SKM-1 treated with dmso at 0.1 percent for 144 hours (cell line): ENCODE data around the gene TNIK.
"Not testable (repeated sequence)": the region's sequence is repeated elsewhere in the genome, so short reads cannot be mapped to it uniquely, and the experiment has no call there.

Experiments used
- DNase-seq: peaks from one replicate; lab custom pipeline; 2025; ENCODE audit not compliant: unreplicated experiment; lab: John Stamatoyannopoulos, UW

TNIK gene

DNA sequence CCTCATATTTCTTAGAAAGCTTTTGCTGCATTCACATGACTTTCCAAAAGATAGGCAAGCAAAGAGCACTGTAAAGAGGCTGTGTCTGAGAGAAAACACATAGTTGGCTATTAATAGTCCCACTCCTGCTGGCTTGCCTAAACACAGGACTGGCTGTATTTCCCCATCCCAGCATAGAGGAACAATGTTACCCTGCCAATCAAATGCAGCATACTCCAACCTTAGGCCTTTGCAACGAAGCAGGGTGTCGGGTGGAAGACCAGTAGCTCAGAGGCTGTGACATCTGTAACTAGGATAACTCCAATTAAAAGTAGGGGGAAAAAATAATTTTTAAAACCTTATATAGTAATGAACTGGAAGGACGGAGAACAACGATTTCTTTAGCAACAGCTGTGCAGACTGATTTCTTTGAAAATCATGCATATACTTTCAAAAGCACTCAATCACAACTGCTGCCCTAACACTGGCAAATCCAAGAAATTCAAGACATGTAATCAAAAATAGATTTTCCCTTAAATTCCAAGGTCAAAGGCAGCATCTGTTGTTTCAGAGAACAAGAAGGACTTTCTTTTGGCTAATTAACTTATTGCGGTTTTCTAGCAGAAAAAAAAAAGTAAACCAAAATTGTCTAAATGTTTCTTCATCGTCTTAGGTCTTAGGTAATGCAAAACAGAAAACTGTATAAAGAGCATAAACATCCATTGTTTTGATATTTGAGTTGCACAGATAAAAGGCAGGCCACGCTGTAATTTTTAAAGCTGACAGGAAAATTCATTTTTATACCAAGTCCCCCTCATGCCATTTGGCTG lies 139.3 kb downstream of the TNIK start:
- no peak for DNase-seq

DNA sequence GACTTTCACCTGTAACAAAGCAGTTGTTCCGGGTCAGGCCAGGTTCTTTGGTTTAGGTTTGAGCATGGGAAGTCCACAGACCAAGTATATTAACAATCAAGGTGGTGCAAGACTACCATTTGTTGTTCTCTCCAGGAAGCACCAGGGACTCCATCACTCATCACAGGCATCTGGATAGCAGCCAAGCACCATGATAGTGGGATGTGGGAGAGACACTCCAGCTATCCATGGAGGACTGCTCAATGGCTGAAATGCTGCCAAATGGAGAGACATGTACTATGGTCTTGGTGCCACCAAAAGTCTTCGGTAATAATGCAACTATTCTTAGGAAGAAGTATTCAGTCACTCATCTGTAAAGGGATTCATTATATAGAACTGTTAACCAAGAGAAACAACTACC lies 143.0 kb downstream of the TNIK start:
- no peak for DNase-seq

DNA sequence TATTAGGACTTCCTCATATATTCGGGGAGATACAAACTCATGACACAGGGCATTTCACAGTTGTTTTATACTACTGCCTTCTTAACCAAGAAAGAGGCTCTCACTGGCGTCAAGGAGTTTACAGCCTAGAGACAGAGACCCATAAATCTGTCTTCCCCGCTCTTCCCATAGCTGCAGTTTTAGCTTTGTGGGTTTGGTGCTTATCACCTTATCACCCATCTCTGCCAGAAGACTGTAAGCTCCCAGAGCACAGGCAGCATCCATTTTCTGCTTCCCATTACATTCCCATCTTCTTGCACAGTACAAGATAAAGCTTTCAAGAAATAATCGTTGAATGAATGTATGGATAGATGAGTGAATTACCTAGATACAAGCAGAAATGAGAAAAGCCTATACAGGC lies 144.3 kb downstream of the TNIK start:
- DNase-seq = no peak

DNA sequence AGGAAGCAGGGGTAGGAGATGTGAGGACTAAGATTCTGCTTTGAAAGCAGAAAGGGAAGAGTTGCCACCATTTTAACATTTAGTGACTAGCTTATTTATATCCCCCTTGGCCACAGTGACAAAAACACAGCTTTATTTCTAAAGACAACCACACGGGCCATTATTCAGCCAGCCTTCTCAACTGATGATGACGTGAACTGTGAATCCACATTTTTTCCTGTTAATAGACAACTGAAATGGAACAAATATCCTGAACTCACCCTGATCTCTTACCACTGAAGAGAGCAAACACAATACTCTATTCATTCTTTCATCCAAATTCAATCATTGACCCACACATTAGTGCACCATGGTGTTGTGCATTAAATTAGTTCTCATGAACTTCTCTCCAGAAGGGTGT lies 145.1 kb downstream of the TNIK start:
- DNase-seq = no peak

DNA sequence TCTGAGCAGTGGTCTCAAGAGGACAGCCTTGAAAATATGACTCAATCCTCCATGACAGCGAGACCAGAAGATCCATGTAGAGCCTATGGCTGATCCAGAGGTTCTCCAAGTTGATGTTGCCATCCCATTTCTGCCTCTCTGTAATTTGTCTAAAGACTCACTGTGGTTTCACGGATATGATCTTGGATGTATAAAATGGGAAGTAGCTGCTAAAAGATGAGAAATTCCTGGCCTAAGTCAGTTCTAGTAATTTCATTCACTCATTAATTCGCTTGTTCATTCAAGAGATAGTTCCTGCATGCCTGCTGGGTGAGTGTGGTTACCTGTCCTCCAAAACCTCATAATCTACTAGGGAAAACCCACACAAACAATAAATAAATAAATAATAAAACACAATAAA lies 145.9 kb downstream of the TNIK start:
- no peak for DNase-seq

DNA sequence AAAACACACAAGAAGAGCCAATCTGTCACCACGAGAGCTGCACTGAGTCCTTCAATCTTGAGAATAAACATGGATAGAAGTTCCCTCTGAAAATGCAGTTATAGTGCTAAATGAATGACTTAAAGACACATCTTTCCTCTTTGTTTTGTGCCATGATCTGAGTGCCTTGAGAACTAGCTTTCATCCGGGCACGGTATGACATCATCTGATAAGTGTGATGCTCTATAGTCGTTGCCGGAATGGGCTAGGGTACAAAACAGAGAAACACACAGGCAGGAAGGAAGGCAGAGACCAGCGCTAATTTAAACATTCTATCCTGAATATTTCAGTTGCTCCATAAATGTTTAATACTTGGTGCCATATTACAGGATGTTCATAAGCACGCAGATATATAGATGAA lies 146.5 kb downstream of the TNIK start:
- DNase-seq = no peak

DNA sequence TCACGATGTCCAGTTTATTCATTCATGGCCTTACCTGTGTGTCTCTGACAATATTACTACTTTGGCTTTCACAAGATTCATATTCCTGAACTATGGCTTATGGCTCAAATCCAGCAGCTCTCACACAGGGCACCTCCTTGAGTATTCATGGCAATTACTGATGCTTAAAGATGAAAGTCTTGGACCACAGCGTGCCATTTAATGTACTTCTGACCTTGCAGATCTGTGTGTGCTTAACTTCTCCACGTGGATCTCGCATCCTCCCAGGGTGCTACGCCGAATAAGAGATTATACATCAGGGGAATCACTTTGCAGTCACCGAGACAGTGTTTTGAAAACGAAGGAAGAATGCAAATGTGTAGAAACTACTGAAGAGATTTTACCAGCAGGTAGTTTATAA lies 147.5 kb downstream of the TNIK start:
- no peak for DNase-seq

DNA sequence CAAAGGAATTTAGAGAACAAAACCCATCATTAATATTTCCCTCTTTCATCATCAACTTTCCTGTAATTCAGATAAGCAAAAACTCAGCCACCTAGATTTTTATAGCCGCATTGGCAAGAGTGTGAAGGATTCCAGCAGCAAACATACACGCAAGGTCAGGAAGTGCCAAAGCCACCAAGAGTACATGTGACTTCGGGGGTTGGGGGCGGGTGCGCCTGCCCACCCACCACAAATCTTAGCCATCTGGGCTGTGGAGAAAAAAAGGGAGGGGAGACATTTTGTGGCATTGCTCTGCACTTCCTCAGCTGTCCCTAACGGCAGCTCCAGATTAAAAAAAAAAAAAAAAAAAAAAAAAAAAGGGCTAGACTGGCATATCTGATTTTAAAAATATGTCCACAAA lies 148.4 kb downstream of the TNIK start:
- DNase-seq = no peak

DNA sequence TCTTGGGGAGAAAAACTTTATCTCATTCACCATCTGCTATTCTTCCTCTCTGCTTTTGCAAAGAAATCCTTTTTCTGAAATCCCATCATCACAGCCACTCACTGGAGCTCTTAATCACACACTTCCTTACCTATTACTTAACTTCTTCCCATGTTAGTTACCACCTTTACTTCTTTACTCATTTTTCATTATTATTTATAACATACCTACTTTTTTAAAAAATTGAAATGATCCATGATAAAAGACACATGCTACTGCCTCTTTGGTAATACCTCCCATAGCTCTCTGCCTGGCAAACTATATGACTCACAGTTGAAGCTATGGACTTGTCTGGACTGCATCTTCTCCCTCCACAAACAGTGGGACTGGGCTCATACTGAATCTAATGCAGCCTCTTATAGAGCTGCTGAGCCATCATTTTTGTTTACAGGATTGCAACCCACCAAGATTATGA lies 150.3 kb downstream of the TNIK start:
- no peak for DNase-seq

DNA sequence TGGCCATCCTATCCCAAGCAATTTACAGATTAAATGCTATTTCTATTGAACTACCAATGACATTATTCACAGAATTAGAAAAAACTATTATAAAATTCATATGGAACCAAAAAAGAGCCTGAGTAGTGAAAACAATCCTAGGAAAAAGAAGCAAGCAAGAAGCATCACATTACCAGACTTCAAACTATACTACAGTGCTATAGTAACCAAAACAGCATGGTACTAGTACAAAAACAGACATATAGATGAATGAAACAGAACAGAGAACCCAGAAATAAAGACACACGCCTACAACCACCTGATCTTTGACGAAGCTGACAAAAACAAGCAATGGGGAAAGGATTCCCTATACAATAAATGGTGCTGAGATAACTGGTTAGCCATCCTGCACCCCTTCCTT lies 152.2 kb downstream of the TNIK start:
- no peak for DNase-seq

DNA sequence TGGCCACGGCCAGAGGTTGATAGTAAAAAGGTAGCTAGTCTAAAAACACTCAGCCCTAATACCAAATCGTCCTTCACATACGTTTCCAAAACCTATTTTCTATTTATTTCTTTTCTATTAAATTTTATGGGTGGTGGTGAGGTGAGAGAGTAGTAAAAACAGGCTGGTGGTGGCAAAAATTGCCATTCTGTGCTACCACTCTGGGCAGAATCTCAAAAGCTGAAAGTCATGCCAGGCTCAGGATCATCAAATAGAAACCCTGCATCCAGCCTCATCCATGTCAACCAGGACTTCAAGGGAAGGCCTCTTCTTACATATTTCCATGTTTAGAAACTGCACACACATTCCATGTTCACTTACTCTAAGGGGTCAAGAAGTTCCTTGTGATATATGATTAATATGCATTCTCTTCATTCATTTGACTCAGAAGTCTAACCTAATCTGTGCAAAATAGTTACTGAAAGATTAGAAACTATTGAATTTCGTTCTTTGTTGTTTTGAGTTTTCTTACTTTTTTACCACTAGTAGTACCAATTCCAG lies 153.1 kb downstream of the TNIK start:
- no peak for DNase-seq

DNA sequence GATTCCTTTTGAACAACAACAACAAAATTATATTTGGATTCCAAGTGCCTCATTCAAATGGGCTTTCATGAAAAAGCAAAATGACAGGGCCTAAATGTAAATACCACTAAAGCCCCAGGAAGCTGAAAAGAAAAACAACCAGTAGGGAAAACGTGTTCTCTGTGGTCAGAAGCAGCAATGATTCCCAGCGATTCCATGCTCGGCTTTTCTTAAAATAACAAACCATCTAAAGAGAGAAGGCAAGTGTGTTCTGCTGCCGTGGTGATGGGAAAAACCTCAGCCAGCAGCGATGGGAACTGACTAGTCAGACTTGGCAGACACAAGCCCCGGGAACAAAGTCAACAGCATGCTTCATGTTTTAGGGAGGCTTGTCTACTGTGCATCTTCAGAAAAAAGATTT lies 153.6 kb downstream of the TNIK start:
- DNase-seq = no peak

DNA sequence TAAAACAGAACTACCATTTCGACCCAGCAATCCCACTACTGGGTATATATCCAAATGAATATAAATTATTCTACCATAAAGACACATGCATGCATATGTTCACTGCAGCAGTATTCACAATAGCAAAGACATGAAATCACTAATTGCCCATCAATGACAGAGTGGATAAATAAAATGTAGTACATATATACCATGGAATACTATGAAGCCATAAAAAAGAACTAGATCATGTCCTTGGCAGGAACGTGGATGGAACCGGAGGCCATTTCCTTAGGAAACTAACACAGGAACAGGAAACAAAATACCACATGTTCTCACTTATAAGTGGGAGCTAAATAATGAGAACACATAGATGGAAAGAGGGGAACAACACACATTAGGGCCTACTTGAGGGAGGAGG lies 154.4 kb downstream of the TNIK start:
- not testable (repeated sequence) for DNase-seq

DNA sequence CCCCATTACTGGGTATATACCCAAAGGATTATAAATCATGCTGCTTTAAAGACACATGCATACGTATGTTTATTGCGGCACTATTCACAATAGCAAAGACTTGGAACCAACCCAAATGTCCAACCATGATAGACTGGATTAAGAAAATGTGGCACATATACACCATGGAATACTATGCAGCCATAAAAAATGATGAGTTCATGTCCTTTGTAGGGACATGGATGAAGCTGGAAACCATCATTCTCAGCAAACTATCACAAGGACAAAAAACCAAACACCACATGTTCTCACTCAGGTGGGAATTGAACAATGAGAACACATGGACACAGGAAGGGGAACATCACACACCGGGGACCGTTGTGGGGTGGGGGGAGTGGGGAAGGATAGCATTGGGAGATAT lies 155.7 kb downstream of the TNIK start:
- not testable (repeated sequence) for DNase-seq

DNA sequence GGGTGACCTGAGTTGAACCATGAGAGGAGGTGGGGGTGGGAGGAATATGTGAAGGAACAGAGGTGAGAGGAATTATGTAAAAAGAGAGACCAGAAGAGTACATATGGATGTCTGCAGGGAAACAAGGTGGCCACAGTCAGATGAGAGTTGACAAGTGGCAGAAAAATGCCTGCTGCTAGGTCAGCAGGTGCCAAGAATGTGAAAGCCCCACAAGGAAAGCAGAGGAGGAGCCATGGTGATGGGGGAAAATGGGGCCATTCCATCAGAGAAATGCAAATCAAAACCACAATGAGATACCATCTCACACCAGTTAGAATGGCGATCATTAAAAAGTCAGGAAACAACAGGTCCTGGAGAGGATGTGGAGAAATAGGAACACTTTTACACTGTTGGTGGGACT lies 156.2 kb downstream of the TNIK start:
- DNase-seq = not testable (repeated sequence)

DNA sequence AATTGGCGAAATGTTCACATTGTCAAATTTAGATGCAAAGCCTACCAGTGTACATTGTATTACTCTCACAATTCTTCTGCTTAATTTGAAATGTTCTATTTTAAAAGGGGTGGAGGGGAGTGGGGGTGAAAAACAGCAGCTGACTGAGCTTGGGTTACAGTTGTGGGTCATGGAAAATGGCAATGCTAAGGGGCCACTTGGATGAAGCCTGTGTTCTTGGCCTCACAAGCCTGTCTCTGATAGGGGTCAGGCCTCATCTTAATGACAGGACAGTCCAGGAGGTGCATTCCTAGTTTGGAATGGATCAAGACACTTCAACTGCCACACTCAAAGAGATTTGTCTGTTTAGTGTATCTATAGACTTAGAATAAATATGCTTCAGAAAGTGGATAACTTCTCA lies 158.2 kb downstream of the TNIK start:
- no peak for DNase-seq

DNA sequence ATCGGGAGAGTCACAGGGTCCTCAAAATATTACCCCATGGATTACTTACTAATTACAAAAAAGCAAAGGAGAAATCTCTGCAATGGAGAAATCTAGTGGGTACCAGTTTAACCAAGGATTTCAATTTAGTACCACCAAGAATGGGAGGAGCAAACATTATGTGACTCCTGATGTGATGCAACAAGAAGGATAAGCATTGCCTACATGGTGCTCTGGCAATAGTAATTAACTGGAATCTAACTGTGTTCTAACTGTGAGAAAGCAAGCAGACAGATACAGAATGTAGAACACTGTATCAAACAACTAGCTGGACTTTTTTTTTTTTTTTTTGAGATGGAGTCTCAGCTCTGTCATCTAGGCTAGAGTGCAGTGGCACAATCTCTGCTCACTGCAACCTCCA lies 159.2 kb downstream of the TNIK start:
- DNase-seq = no peak

DNA sequence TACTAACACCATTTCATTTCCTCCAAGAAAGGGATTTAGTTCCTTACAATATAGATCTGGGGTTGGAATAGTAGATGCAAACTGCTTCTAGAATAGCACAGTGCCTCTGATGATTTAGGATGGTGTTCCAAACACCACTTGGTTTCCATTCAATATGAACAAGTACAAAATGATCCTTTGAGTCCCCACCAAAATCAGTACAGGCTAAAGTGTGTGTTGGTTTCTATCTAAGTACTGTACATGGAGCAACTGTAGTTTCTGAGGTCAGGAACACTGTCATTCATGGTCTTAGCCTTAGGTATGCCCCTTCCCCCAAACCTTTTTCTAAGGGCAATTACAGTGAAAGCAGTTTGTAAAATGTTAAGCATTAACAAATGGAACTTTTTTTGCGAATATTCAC lies 162.3 kb downstream of the TNIK start:
- DNase-seq = no peak

DNA sequence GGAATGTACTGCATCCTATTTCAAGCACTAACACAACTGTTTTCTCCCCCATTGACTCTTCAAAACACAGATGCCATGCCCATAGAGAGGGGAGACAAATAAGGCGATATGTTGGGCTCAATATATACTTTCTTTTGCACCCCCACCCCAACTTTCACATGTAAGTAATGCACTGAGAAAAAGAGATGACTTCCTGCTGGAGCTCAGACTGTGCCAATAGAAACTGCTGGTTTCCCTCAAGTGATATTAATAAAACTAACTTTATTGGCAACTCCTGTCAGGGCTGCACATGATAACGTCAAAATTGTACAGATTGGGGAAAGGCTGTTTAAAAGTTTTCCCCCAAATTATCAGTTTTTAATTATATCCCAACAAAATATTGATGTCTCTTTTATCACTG lies 163.0 kb downstream of the TNIK start:
- no peak for DNase-seq

DNA sequence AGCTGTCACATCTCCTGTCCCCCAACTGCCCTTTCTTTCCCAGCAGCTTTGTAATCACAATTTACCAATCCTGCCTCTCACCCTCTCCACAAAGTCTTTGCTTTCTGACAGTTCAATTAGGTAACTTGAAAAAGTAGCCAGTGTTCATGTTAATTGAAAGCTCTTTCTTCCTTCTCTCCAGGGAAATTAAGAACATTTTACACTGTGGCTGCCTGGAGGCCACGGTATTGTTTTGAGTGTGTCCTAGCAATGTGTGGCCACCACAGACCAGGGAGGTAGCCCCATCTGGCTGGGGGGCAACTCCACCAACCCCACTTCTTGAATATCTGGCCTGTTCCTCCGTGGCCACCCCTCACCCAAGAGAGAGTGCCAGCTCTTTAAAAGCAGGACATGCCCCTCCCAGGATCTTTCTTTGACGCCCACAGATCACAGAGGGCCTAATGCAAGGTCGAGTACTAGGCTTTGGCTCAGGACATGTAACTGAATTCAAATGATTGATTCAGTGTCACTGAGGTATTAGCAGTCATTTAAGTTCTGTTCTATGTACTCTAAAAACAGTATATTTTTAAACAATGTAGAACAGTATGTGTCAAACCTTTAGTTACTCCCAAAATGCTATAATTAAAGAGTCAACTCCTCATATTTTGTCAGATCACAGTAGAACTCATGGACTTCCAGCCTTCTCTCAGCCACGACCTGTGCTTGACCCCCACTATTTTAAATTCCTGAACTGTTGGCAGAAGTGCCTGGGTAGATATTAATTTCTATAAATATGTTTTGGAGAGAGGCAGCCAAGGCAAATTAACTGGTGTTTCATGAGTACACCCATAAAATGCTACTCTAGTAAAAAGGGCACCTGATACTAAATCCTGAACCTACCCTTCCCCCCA lies 164.5 kb downstream of the TNIK start:
- no peak for DNase-seq

DNA sequence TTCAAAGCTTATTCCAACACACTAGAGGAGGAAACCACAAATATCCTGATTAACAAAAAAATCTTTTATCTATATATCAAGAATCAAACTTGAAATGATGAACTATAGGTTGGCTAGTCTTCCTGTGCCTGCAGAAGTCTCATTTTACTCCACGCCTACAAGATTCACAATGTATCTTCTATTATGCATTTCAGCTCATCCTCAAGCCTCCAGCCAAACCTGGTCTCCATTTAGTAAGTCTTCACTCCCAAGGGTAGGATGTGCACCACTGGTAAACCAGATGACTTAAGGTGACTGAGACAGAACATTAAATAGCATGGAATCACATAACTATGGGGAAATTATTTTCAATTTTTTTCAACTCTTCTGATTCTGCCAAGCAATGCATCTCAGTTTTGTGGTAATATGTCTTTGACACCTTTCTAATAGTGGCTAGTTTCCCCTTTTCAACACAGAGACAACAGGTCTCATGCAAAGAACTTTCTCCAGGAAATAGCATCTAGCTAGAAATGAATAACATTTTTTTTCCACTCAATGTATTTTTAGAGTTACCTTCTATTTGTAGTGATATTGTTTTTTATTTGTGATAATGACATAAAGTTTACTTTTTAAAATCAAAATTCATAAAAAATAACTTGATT lies 166.9 kb downstream of the TNIK start:
- no peak for DNase-seq

DNA sequence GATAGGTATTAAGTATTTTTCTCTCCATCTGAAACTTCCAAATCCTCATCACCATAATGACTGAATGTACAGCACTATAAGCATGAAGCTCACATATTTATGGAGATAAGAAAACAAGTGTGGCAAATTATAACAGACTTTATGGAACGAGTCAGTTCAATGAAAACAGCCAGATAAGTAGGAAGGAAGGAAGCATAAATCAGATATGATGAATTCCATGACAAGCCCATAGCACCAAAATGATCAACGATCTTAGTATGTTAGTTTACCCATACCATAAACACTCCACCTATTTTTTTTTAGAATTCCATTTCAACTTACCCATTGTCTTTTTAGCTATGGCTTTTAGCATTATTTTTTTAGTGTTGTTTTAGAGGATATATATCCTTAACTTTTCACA lies 169.5 kb downstream of the TNIK start:
- DNase-seq = no peak
